ENCODE data around the gene PHF12.

The PHF12 gene

GRCh38 chr17:28988475-28988874, 37.2 kb upstream of the PHF12 start:
- DNase-seq, result no peak
- no peak for TF ChIP-seq CTCF (IDR thresholded peaks at IDR 0.05)
- no peak overlapping the region for H3K4me3 Mint-ChIP-seq
- H3K9me3 Mint-ChIP-seq, result no peaks in the 10 kb centered on the region
- peaks cover 21% of the 10 kb centered on the region for H3K4me1 Mint-ChIP-seq
- no peaks in the 10 kb centered on the region for H3K36me3 Mint-ChIP-seq (ENCODE audit: low read depth)
- H3K27ac Mint-ChIP-seq, result no peak overlapping the region
- H3K27me3 Mint-ChIP-seq (ENCODE audit: low read depth, poor library complexity), result peaks cover 56% of the 10 kb centered on the region

- no peak overlapping the region for H3K4me3 Mint-ChIP-seq
- H3K27ac Mint-ChIP-seq, result no peak overlapping the region
- peaks cover 24% of the 10 kb centered on the region for H3K4me1 Mint-ChIP-seq
- DNase-seq, result no peak
- H3K27me3 Mint-ChIP-seq (ENCODE audit: low read depth, poor library complexity), result peaks cover 61% of the 10 kb centered on the region
- no peak for TF ChIP-seq CTCF (IDR thresholded peaks at IDR 0.05)
- no peaks in the 10 kb centered on the region for H3K9me3 Mint-ChIP-seq
- no peaks in the 10 kb centered on the region for H3K36me3 Mint-ChIP-seq (ENCODE audit: low read depth)
These were observed 35.7 kb upstream of the PHF12 start for GRCh38 chr17:28986714-28987655.

GRCh38 chr17:28985950-28986713, 34.8 kb upstream of the PHF12 start:
- Mint-ChIP-seq H3K9me3 (no peaks in the 10 kb centered on the region), H3K27me3 (ENCODE audit: low read depth, poor library complexity) (peaks cover 56% of the 10 kb centered on the region), H3K4me3 (no peak overlapping the region), H3K4me1 (peaks cover 24% of the 10 kb centered on the region), H3K27ac (no peak overlapping the region), H3K36me3 (ENCODE audit: low read depth) (no peaks in the 10 kb centered on the region)
- DNase-seq, result peak; percentile 45
- TF ChIP-seq CTCF (IDR thresholded peaks at IDR 0.05), result no peak

- no peak for TF ChIP-seq CTCF (IDR thresholded peaks at IDR 0.05)
- Mint-ChIP-seq H3K36me3 (ENCODE audit: low read depth) (no peaks in the 10 kb centered on the region), H3K4me3 (no peak overlapping the region), H3K27ac (no peak overlapping the region), H3K4me1 (peaks cover 24% of the 10 kb centered on the region), H3K27me3 (ENCODE audit: low read depth, poor library complexity) (peaks cover 56% of the 10 kb centered on the region), H3K9me3 (no peaks in the 10 kb centered on the region)
- no peak for DNase-seq
These were observed 32.2 kb upstream of the PHF12 start for GRCh38 chr17:28983286-28984230.

GRCh38 chr17:28982131-28982793, 30.9 kb upstream of the PHF12 start:
- Mint-ChIP-seq H3K9me3 (no peaks in the 10 kb centered on the region), H3K27me3 (ENCODE audit: low read depth, poor library complexity) (peaks cover 52% of the 10 kb centered on the region)

More at GRCh38 chr17:28982131-28982793, 30.9 kb upstream of the PHF12 start:
- peaks cover 20% of the 10 kb centered on the region for H3K4me1 Mint-ChIP-seq
- no peaks in the 10 kb centered on the region for H3K36me3 Mint-ChIP-seq (ENCODE audit: low read depth)
- H3K4me3 Mint-ChIP-seq, result no peak overlapping the region
- TF ChIP-seq CTCF (IDR thresholded peaks at IDR 0.05), result no peak
- no peak overlapping the region for H3K27ac Mint-ChIP-seq
- no peak for DNase-seq
